HepG2 (cell line): Measurements from ENCODE around the gene SPINK4. TPM values are rescaled to one million over a fixed set of nuclear protein-coding genes. Genes with fewer than 3 reads are reported as not detected.

Experiments used
- ATAC-seq: fragments of 200-7000 bp; cut with Tn5 transposase; 3 replicates; pipeline ENCODE4 v1.9.1; 2020; ENCODE audit warnings: mild to moderate bottlenecking, moderate library complexity
- BruUV-seq: library from RNA; stranded (reverse); fragments of 400-500 nt; replicated peaks from 2 replicates; lab custom pipeline; 2021; lab: Mats Ljungman, UMichigan
- CTCF ChIA-PET: fragments of 300-600 bp; formaldehyde crosslinking; extraction: SDS; loops from one replicate; lab custom pipeline; 2021; ENCODE audit warnings: low total read pairs, inconsistent platforms, low intra/inter-chr PET ratio; lab: Yijun Ruan, JAX
- POLR2A ChIA-PET: fragments of 350-600 bp; sonication (Branson Sonifier 250); formaldehyde crosslinking; loops from one replicate; lab custom pipeline; 2020; ENCODE audit warnings: antibody characterized with exemption, inconsistent platforms; lab: Yijun Ruan, JAX
- DNase-seq: peaks from one replicate; pipeline ENCODE4 v3.0.0-alpha.2; 2015; ENCODE audit warnings: low spot score
- FAIRE-seq: peaks from 3 replicates; lab custom pipeline; 2011; peaks lifted over from hg19 to GRCh38; lab: Jason Lieb, UNC
- H2AFZ ChIP-seq: one replicate; pipeline ENCODE4 v1.6.1; 2011; ENCODE audit warnings: low read length, inconsistent platforms
- H3K27ac ChIP-seq: fragments of 300-600 bp; 3 replicates; pipeline ENCODE4 v1.8.0; 2011; ENCODE audit warnings: mixed run types, mild to moderate bottlenecking, mixed read lengths, low read length, inconsistent platforms; ENCODE audit not compliant: insufficient read depth; ENCODE audit errors: extremely low read length
- H3K27me3 ChIP-seq, 2 experiments: fragments of 200-600 bp in 1 of 2; 2 replicates in 1 of 2; 3 replicates in 1 of 2; pipeline versions ENCODE4 v1.6.0 to v1.8.0; 2011; ENCODE audit warnings: low read length in 2 of 2, mild to moderate bottlenecking in 2 of 2, moderate library complexity in 2 of 2, inconsistent platforms in 1 of 2; ENCODE audit not compliant: insufficient read depth in 2 of 2, control insufficient read depth in 1 of 2
- H3K36me3 ChIP-seq, 2 experiments: fragments of 200-600 bp in 1 of 2; replicated peaks in 1 of 2; 2 replicates in 1 of 2; 3 replicates in 1 of 2; pipeline versions ENCODE4 v1.5.1 to v1.8.0; 2011; ENCODE audit warnings: low read length in 2 of 2, inconsistent platforms in 1 of 2; ENCODE audit not compliant: insufficient read depth in 2 of 2, control insufficient read depth in 1 of 2
- H3K4me1 ChIP-seq: 2 replicates; pipeline ENCODE4 v1.5.1; 2012; ENCODE audit warnings: low read length, inconsistent platforms; ENCODE audit not compliant: insufficient read depth
- H3K4me2 ChIP-seq: 2 replicates; pipeline ENCODE4 v1.6.0; 2011; ENCODE audit warnings: low read depth, low read length, inconsistent platforms
- H3K4me3 ChIP-seq, 3 experiments: fragments of 200-600 bp in 1 of 3; sonication (generic), shearing (Covaris generic) in 1 of 3; replicated peaks in 1 of 3; 2 replicates each; pipeline ENCODE4 v1.5.1; 2011 to 2016; ENCODE audit warnings: low read length in 3 of 3, inconsistent platforms in 2 of 3, low read depth in 2 of 3, mild to moderate bottlenecking in 2 of 3, control low read depth in 1 of 3, mixed read lengths in 1 of 3; ENCODE audit not compliant: insufficient read depth in 1 of 3
- H3K79me2 ChIP-seq: one replicate; pipeline ENCODE4 v1.6.1; 2011; ENCODE audit warnings: low read length, inconsistent platforms; ENCODE audit not compliant: insufficient read depth
- H3K9ac ChIP-seq: 2 replicates; pipeline ENCODE4 v1.6.0; 2011; ENCODE audit warnings: mild to moderate bottlenecking, low read depth, low read length, inconsistent platforms; ENCODE audit not compliant: insufficient read depth
- H3K9me3 ChIP-seq: 2 replicates; pipeline ENCODE4 v1.5.1; 2012; ENCODE audit warnings: mild to moderate bottlenecking, low read length
- H4K20me1 ChIP-seq: 2 replicates; pipeline ENCODE4 v1.6.0; 2011; ENCODE audit warnings: inconsistent platforms, mild to moderate bottlenecking, low read length, moderate library complexity; ENCODE audit not compliant: insufficient read depth
- AGO1 ChIP-seq: fragments of 200-400 bp; formaldehyde crosslinking; IDR thresholded peaks from 2 replicates; pipeline ENCODE4 v1.6.1; 2017; ENCODE audit warnings: mild to moderate bottlenecking, low read depth, low read length, moderate library complexity; ENCODE audit not compliant: poor library complexity, severe bottlenecking
- ATRX ChIP-seq: sonication (generic); formaldehyde crosslinking; IDR thresholded peaks from 2 replicates; pipeline ENCODE4 v1.4.0; 2020; ENCODE audit warnings: missing genetic modification reagents, borderline replicate concordance
- CENPT ChIP-seq: sonication (generic); formaldehyde crosslinking; IDR thresholded peaks from 2 replicates; pipeline ENCODE4 v1.8.0; 2022; ENCODE audit warnings: low read depth, mild to moderate bottlenecking, moderate library complexity, missing genetic modification reagents
- HIVEP1 ChIP-seq: sonication (generic); formaldehyde crosslinking; IDR thresholded peaks from 2 replicates; pipeline ENCODE4 v1.4.0; 2020; ENCODE audit warnings: mild to moderate bottlenecking, missing genetic modification reagents
- MAF1 ChIP-seq: sonication (generic); formaldehyde crosslinking; IDR thresholded peaks from 2 replicates; pipeline ENCODE4 v1.5.0; 2020; ENCODE audit warnings: missing genetic modification reagents, borderline replicate concordance
- RARA ChIP-seq: IDR thresholded peaks from 2 replicates; pipeline ENCODE4 v1.6.1; 2016; ENCODE audit warnings: missing genetic modification reagents, missing compliant biosample characterization
- SP5 ChIP-seq: IDR thresholded peaks from 2 replicates; pipeline ENCODE4 v1.6.1; 2016; ENCODE audit warnings: low read depth, borderline replicate concordance
- ZNF280B ChIP-seq: sonication (generic); formaldehyde crosslinking; IDR thresholded peaks from 2 replicates; pipeline ENCODE4 v1.5.0; 2020; ENCODE audit warnings: missing genetic modification reagents, mild to moderate bottlenecking, borderline replicate concordance
- ZNF646 ChIP-seq: sonication (generic); formaldehyde crosslinking; IDR thresholded peaks from 2 replicates; pipeline ENCODE4 v1.9.0; 2021; ENCODE audit warnings: mild to moderate bottlenecking, missing genetic modification reagents
- WGBS: methylation state at CpG from one replicate; pipeline ENCODE4 v1.1.6; 2017; ENCODE audit warnings: low lambda C conversion rate; 5-methylcytosine and 5-hydroxymethylcytosine counted together
- in situ Hi-C: cut with HindIII; loops from 2 replicates; pipeline ENCODE4 v1.10.0; 2017; ENCODE audit warnings: low pct_unique_long_range_greater_than_20kb; ENCODE audit not compliant: extremely low pct_ligation_motif_present
- intact Hi-C: fragments of 100-400 bp; cut with micrococcal nuclease; formaldehyde crosslinking; loops from one replicate; pipeline ENCODE4 v1.10.0; 2022; ENCODE audit not compliant: unreplicated experiment
- polyA plus RNA-seq, 8 experiments: library from polyadenylated mRNA; depleted of rRNA in 3 of 8; stranded (reverse) in 7 of 8; unstranded in 1 of 8; fragments of >200 nt; fragmentation: Illumina TruSeq in 4 of 8; extraction: Trizol in 4 of 8; gene quantifications; 2 replicates each; pipeline versions ENCODE4 v1.2.1 to v1.2.3, GENCODE V29; 2011 to 2016; ENCODE audit warnings: low read depth in 4 of 8, missing spikeins in 1 of 8, mixed read lengths in 1 of 8; ENCODE audit not compliant: insufficient read depth in 1 of 8
- total RNA-seq, 5 experiments: library from RNA; depleted of rRNA; stranded (reverse); fragments of >200 nt; fragmentation: Illumina TruSeq; extraction: Trizol; gene quantifications; 2 replicates each; pipeline ENCODE4 v1.2.3, GENCODE V29; 2016; ENCODE audit warnings: low read depth in 1 of 5

The SPINK4 gene
- total and polyA plus RNA-seq, 2 of the 13 experiments (the other 11 are each of a cell fraction or from before 2014, with no cell fraction given) = 0.53 to 3.4 TPM

GRCh38 chr9:33263131-33264002 lies 23.4 kb downstream of the SPINK4 start (continued):
- peak; percentile 61; the same call in 1 of the 2 replicates for TF ChIP-seq ZNF646 (CRISPR knock-in tag)

GRCh38 chr9:33264003-33264472 lies 24.1 kb downstream of the SPINK4 start:
- Histone ChIP-seq H3K36me3 (peaks cover 13 to 47% of the 10 kb centered on the region in 2 experiments), H3K4me2 (peak overlapping the region; percentile 96), H3K27me3 (no peaks in the 10 kb centered on the region; a peak in 1 of 5 replicates), H2AFZ (no peak overlapping the region), H3K79me2 (peaks cover 37% of the 10 kb centered on the region), H3K4me1 (peaks cover 30% of the 10 kb centered on the region), H3K9ac (peak overlapping the region; percentile 90), H3K4me3 (peak overlapping the region; percentile 89 to 100 (median 98)), H4K20me1 (no peaks in the 10 kb centered on the region), H3K27ac (peak overlapping the region; percentile 82), H3K9me3 (no peaks in the 10 kb centered on the region)
- BruUV-seq = TSS peak; percentile 50
- DNase-seq (peak; percentile 10), FAIRE-seq (no peak), ATAC-seq (peak; percentile 45)
- 2% methylated on average over 25 of the region's 37 CpGs for WGBS
- intact Hi-C loops (loop anchor here (5.0 kb wide), 1 partner anchor 37 kb away; no protein-coding TSS in a partner anchor), in situ Hi-C loops (no loop called here)
- ChIA-PET CTCF (interaction anchor here (1.3 kb wide), 1 partner anchor 35 kb away, joined by 4 read pairs; no protein-coding TSS in a partner anchor), POLR2A (interaction anchor here (0.7 to 2.1 kb wide), 12 partner anchors 10 to 240 kb away, joined by 3 to 14 read pairs (median 4); partner anchors contain the start of genes B4GALT1, DNAJA1, NFX1 and NOL6)
- no peak for TF ChIP-seq ATRX (CRISPR knock-in tag)
- TF ChIP-seq CENPT = no peak
- TF ChIP-seq AGO1 = no peak
- peak; percentile 51; the same call in 1 of the 2 replicates for TF ChIP-seq HIVEP1 (CRISPR knock-in tag)
- no peak for TF ChIP-seq SP5 (CRISPR knock-in tag)
- no peak for TF ChIP-seq RARA
- peak; percentile 65; the same call in 1 of the 2 replicates for TF ChIP-seq ZNF280B
- TF ChIP-seq MAF1 (CRISPR knock-in tag) = peak; percentile 41; the same call in 1 of the 2 replicates
